Activated CD4-positive, alpha-beta T cell treated with anti-CD3 and anti-CD28 coated beads, Interleukin-2, amount 10 ng/mL, durations not matched to agents 7 days and 5 days (primary cell): ENCODE data around the gene IYD. TPM values are rescaled to one million over a fixed set of nuclear protein-coding genes. Genes with fewer than 3 reads are reported as not detected.

Experiments used
- CTCF ChIA-PET: fragments of 350-600 bp; sonication (Branson Sonifier 250); formaldehyde crosslinking; loops from one replicate; lab custom pipeline; 2021; ENCODE audit warnings: antibody characterized with exemption; lab: Charles Lee
- POLR2A ChIA-PET: fragments of 350-600 bp; sonication (Branson Sonifier 250); formaldehyde crosslinking; loops from one replicate; lab custom pipeline; 2021; ENCODE audit warnings: antibody characterized with exemption; lab: Charles Lee
- DNase-seq: peaks from one replicate; pipeline ENCODE4 v3.0.0-alpha.2; 2020
- H3K27ac Mint-ChIP-seq: one replicate; pipeline ENCODE4 v1.8.0; 2021; ENCODE audit warnings: mild to moderate bottlenecking, moderate library complexity, mixed read lengths
- H3K27me3 Mint-ChIP-seq: one replicate; pipeline ENCODE4 v1.8.0; 2021; ENCODE audit warnings: mixed read lengths
- H3K36me3 Mint-ChIP-seq: one replicate; pipeline ENCODE4 v1.8.0; 2021; ENCODE audit warnings: low read depth, mixed read lengths
- H3K4me1 Mint-ChIP-seq: one replicate; pipeline ENCODE4 v1.8.0; 2021; ENCODE audit warnings: mixed read lengths
- H3K4me3 Mint-ChIP-seq: one replicate; pipeline ENCODE4 v1.8.0; 2021; ENCODE audit warnings: mild to moderate bottlenecking, moderate library complexity, mixed read lengths
- H3K9me3 Mint-ChIP-seq: one replicate; pipeline ENCODE4 v1.8.0; 2021; ENCODE audit warnings: mixed read lengths
- total RNA-seq, 2 experiments: library from RNA; stranded (reverse); gene quantifications; one replicate each; pipeline ENCODE4 v1.2.3, GENCODE V29; 2021

IYD gene, protein sequence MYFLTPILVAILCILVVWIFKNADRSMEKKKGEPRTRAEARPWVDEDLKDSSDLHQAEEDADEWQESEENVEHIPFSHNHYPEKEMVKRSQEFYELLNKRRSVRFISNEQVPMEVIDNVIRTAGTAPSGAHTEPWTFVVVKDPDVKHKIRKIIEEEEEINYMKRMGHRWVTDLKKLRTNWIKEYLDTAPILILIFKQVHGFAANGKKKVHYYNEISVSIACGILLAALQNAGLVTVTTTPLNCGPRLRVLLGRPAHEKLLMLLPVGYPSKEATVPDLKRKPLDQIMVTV
- total RNA-seq = not detected

DNA sequence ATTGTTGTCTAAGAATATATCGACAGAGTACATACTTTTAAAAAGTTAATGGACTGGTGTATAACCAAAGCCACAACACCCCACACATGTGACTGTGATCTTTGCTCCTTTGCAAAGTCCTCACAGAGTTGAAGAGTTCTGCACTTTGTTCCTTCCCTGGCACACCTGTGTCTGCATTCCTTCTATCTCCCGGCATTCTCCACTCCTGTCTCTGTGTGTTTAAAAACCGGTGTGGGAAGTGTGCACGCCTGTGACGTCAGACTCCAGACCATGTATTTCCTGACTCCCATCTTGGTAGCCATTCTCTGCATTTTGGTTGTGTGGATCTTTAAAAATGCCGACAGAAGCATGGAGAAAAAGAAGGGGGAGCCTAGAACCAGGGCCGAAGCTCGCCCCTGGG, at the start of gene IYD:
IYD (plus strand) TSS at position 251 of the 400 bp plus-strand sequence; CDS start at position 271, 20 bp downstream.
- no peak for DNase-seq
- H3K9me3 Mint-ChIP-seq = no peaks in the 10 kb centered on the region
- CTCF ChIA-PET = interaction anchor here (0.6 to 0.8 kb wide), 2 partner anchors 8 to 62 kb away, joined by 3 read pairs; no protein-coding TSS in a partner anchor
- H3K36me3 Mint-ChIP-seq = no peaks in the 10 kb centered on the region
- H3K27ac Mint-ChIP-seq = no peak within 1 kb of the TSS
- H3K4me1 Mint-ChIP-seq = no peaks in the 10 kb centered on the region
- H3K27me3 Mint-ChIP-seq = peaks cover 3% of the 10 kb centered on the region
- POLR2A ChIA-PET = no interaction called here
- no peak within 1 kb of the TSS for H3K4me3 Mint-ChIP-seq

- no peak for DNase-seq
- H3K27me3 Mint-ChIP-seq = peaks cover 6% of the 10 kb centered on the region
- ChIA-PET CTCF (no interaction called here), POLR2A (no interaction called here)
- no peaks in the 10 kb centered on the region for H3K4me1 Mint-ChIP-seq
- no peaks in the 10 kb centered on the region for H3K9me3 Mint-ChIP-seq
- H3K27ac Mint-ChIP-seq = no peak overlapping the region
- no peaks in the 10 kb centered on the region for H3K36me3 Mint-ChIP-seq
- H3K4me3 Mint-ChIP-seq = no peak overlapping the region
These were observed 48.9 kb upstream of the IYD start for GRCh38 chr6:150319924-150320323.

GRCh38 chr6:150320442-150320841, 48.4 kb upstream of the IYD start:
- ChIA-PET POLR2A (no interaction called here), CTCF (no interaction called here)
- no peak for DNase-seq
- Mint-ChIP-seq H3K4me1 (no peaks in the 10 kb centered on the region), H3K27me3 (peaks cover 6% of the 10 kb centered on the region), H3K4me3 (no peak overlapping the region), H3K27ac (no peak overlapping the region), H3K36me3 (no peaks in the 10 kb centered on the region), H3K9me3 (no peaks in the 10 kb centered on the region)

DNA sequence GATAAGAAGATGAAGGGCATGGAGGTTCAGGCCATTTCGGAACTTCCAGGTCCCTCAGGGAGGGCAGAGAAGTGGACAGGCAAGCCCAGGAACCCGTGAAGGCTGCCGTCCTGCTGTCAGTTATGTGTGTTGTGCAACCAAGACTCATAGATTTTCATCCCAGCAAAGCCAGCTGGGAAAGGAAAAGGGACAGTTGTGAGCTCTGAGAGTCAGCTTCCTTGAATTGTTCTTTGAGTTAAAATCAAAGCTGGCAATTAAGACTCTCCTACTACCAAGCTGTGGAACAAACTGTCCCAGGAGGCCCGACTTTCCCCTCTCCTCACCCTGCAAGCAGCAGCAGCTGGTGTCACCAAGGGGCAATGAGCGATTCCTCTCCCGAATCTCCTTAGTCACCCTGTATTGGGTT, 46.3 kb upstream of the IYD start:
- CTCF ChIA-PET = no interaction called here
- POLR2A ChIA-PET = no interaction called here
- Mint-ChIP-seq H3K36me3 (no peaks in the 10 kb centered on the region), H3K9me3 (no peaks in the 10 kb centered on the region), H3K4me3 (no peak overlapping the region), H3K27me3 (peaks cover 10% of the 10 kb centered on the region), H3K27ac (no peak overlapping the region), H3K4me1 (no peaks in the 10 kb centered on the region)
- DNase-seq = no peak

DNA sequence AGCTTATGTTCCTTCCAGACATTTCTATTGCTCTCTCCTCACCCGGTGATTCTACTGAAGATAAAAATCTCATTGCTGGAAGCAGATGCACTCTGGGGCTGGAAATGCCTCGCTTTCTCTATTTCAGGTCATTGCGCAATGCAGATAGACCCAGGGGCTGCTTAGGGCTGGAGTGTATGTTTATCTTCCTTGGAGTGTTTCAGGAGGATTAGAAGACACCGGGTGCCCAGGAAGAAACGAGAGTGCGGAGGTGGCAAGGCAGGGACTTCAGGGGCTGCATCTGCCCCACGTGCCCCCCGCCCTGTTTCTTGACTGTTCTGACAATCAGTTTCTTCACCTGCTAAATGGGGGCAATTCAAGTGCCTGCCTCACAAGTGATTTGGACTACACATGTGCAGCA, 45.6 kb upstream of the IYD start:
- Mint-ChIP-seq H3K4me1 (no peaks in the 10 kb centered on the region), H3K27me3 (peaks cover 10% of the 10 kb centered on the region), H3K9me3 (no peaks in the 10 kb centered on the region), H3K36me3 (no peaks in the 10 kb centered on the region), H3K4me3 (no peak overlapping the region), H3K27ac (no peak overlapping the region)
- CTCF ChIA-PET = no interaction called here
- DNase-seq = no peak
- POLR2A ChIA-PET = no interaction called here

- POLR2A ChIA-PET = no interaction called here
- DNase-seq = no peak
- no peaks in the 10 kb centered on the region for H3K36me3 Mint-ChIP-seq
- no peak overlapping the region for H3K27ac Mint-ChIP-seq
- no peaks in the 10 kb centered on the region for H3K4me1 Mint-ChIP-seq
- H3K9me3 Mint-ChIP-seq = no peaks in the 10 kb centered on the region
- CTCF ChIA-PET = no interaction called here
- H3K27me3 Mint-ChIP-seq = peaks cover 8% of the 10 kb centered on the region
- no peak overlapping the region for H3K4me3 Mint-ChIP-seq
These were observed 44.8 kb upstream of the IYD start for GRCh38 chr6:150324044-150324443.

DNA sequence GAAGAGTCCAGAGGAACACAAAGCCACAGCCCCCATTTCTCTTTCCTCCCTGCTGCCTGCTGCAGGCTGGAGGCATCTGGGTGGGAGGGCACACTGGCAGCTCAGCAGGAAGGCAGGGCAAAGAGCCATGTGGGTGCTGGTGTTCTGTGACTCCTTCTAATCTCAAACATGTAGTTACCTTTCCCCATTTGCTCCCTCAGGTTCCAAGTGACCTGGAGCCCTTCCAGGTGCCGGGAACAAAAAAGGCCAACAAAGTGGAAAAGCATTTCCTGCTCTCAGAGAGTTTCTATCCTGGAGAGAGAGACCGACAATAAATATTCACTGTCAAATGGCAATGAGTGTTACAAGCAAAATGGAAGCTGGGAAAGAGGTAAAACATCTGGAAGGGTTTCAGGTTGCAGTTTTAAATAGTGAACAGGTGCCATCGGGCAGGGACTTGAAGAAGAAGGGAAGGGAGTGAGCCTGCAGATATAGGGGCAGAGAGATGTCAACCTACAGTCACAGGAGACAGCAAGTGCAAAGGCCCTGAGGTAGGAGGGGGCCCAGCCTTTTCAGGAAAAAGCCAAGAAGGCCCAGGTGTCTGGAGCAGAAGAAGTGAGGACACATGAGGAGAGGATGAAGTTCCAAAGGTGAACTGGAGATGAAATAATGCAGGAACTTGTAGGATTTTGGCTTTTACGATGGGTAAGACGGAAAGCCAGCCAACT, 43.6 kb upstream of the IYD start:
- H3K4me1 Mint-ChIP-seq = no peaks in the 10 kb centered on the region
- ChIA-PET CTCF (no interaction called here), POLR2A (no interaction called here)
- no peak overlapping the region for H3K4me3 Mint-ChIP-seq
- no peaks in the 10 kb centered on the region for H3K9me3 Mint-ChIP-seq
- H3K27ac Mint-ChIP-seq = no peak overlapping the region
- H3K27me3 Mint-ChIP-seq = peaks cover 6% of the 10 kb centered on the region
- DNase-seq = no peak
- H3K36me3 Mint-ChIP-seq = no peaks in the 10 kb centered on the region

- no peaks in the 10 kb centered on the region for H3K9me3 Mint-ChIP-seq
- no peaks in the 10 kb centered on the region for H3K4me1 Mint-ChIP-seq
- H3K4me3 Mint-ChIP-seq = no peak overlapping the region
- ChIA-PET POLR2A (no interaction called here), CTCF (interaction anchor here (0.8 to 1.2 kb wide), 4 partner anchors 9 to 20 kb away, joined by 3 to 5 read pairs (median 4); no protein-coding TSS in a partner anchor)
- no peak for DNase-seq
- no peaks in the 10 kb centered on the region for H3K36me3 Mint-ChIP-seq
- H3K27me3 Mint-ChIP-seq = peaks cover 8% of the 10 kb centered on the region
- H3K27ac Mint-ChIP-seq = no peak overlapping the region
These were observed 41.6 kb upstream of the IYD start for GRCh38 chr6:150327117-150327774.

- Mint-ChIP-seq H3K27ac (no peak overlapping the region), H3K4me3 (no peak overlapping the region), H3K4me1 (no peaks in the 10 kb centered on the region), H3K27me3 (peaks cover 8% of the 10 kb centered on the region), H3K9me3 (no peaks in the 10 kb centered on the region), H3K36me3 (no peaks in the 10 kb centered on the region)
- ChIA-PET POLR2A (no interaction called here), CTCF (interaction anchor here (0.6 kb wide), 1 partner anchor 63 kb away, joined by 4 read pairs; no protein-coding TSS in a partner anchor)
- DNase-seq = no peak
These were observed 39.9 kb upstream of the IYD start for GRCh38 chr6:150328744-150329405.

- CTCF ChIA-PET = no interaction called here
- no peak overlapping the region for H3K27ac Mint-ChIP-seq
These were observed 37.5 kb upstream of the IYD start for GRCh38 chr6:150331344-150331743.

GRCh38 chr6:150332939-150333584, 35.8 kb upstream of the IYD start:
- POLR2A ChIA-PET = no interaction called here
- no peak for DNase-seq
- Mint-ChIP-seq H3K36me3 (no peaks in the 10 kb centered on the region), H3K27ac (no peak overlapping the region), H3K4me1 (no peaks in the 10 kb centered on the region), H3K27me3 (peaks cover 12% of the 10 kb centered on the region), H3K9me3 (no peaks in the 10 kb centered on the region), H3K4me3 (no peak overlapping the region)
- CTCF ChIA-PET = no interaction called here

More at GRCh38 chr6:150331344-150331743, 37.5 kb upstream of the IYD start:
- Mint-ChIP-seq H3K4me3 (no peak overlapping the region), H3K9me3 (no peaks in the 10 kb centered on the region), H3K4me1 (no peaks in the 10 kb centered on the region), H3K27me3 (peaks cover 16% of the 10 kb centered on the region), H3K36me3 (no peaks in the 10 kb centered on the region)
- no peak for DNase-seq
- POLR2A ChIA-PET = no interaction called here

GRCh38 chr6:150333585-150333941, 35.2 kb upstream of the IYD start:
- Mint-ChIP-seq H3K9me3 (no peaks in the 10 kb centered on the region), H3K4me1 (no peaks in the 10 kb centered on the region), H3K36me3 (no peaks in the 10 kb centered on the region), H3K27me3 (peaks cover 12% of the 10 kb centered on the region), H3K27ac (no peak overlapping the region), H3K4me3 (no peak overlapping the region)
- no peak for DNase-seq
- ChIA-PET POLR2A (no interaction called here), CTCF (no interaction called here)
